B cell (primary cell): ENCODE measurements around the gene UBXN10. TPM values are rescaled to one million over a fixed set of nuclear protein-coding genes. Genes with fewer than 3 reads are reported as not detected.
"Not testable (repeated sequence)": the region's sequence is repeated elsewhere in the genome, so short reads cannot be mapped to it uniquely, and the experiment has no call there.

Experiments used
- ATAC-seq: fragments of 200-7000 bp; cut with Tn5 transposase; one replicate; pipeline ENCODE4 v1.10.0; 2021; ENCODE audit warnings: low read depth, mild to moderate bottlenecking, moderate number of reproducible peaks, moderate library complexity
- CTCF ChIA-PET: fragments of 350-600 bp; sonication (Branson Sonifier 250); formaldehyde crosslinking; loops from one replicate; lab custom pipeline; 2021; ENCODE audit warnings: antibody characterized with exemption, inconsistent platforms; lab: Charles Lee
- POLR2A ChIA-PET: fragments of 350-600 bp; sonication (Branson Sonifier 250); formaldehyde crosslinking; loops from one replicate; lab custom pipeline; 2021; ENCODE audit warnings: antibody characterized with exemption; lab: Charles Lee
- DNase-seq: peaks from one replicate; pipeline ENCODE4 v3.0.0; 2013
- H2AFZ ChIP-seq: 2 replicates; pipeline ENCODE4 v1.6.1; 2012; ENCODE audit warnings: mild to moderate bottlenecking, low read depth, low read length; ENCODE audit not compliant: insufficient read depth, poor library complexity, severe bottlenecking
- H3K27ac ChIP-seq, 2 donors: 1 replicate in 1 of 2; 2 replicates in 1 of 2; pipeline ENCODE4 v1.5.1; 2012 to 2013; ENCODE audit warnings: low read length in 2 of 2, mild to moderate bottlenecking in 2 of 2, moderate library complexity in 1 of 2
- H3K27me3 ChIP-seq, 4 experiments: fragments of 200-600 bp in 1 of 4; sonication (generic) in 1 of 4; replicated peaks in 1 of 4; 1 replicate in 2 of 4; 2 replicates in 2 of 4; pipeline versions ENCODE4 v1.6.1 to v1.7.0; 2013 to 2016; ENCODE audit warnings: low read length in 3 of 4, mild to moderate bottlenecking in 2 of 4, mixed read lengths in 1 of 4, moderate library complexity in 1 of 4; ENCODE audit not compliant: insufficient read depth in 4 of 4, control insufficient read depth in 3 of 4; ENCODE audit errors: control extremely low read depth in 1 of 4
- H3K36me3 ChIP-seq, 2 experiments: replicated peaks in 1 of 2; 1 replicate in 1 of 2; 2 replicates in 1 of 2; pipeline versions ENCODE4 v1.6.1 to v1.7.1; 2013; ENCODE audit warnings: low read length in 1 of 2; ENCODE audit not compliant: insufficient read depth in 2 of 2, control insufficient read depth in 1 of 2; ENCODE audit errors: control extremely low read depth in 1 of 2, extremely low read depth in 1 of 2
- H3K4me1 ChIP-seq, 2 donors: fragments of 200-600 bp in 1 of 2; sonication (generic) in 1 of 2; 1 replicate in 1 of 2; 2 replicates in 1 of 2; pipeline versions ENCODE4 v1.5.1 to v1.6.1; 2013 to 2017; ENCODE audit warnings: low read length in 2 of 2; ENCODE audit not compliant: control insufficient read depth in 2 of 2, insufficient read depth in 2 of 2
- H3K4me2 ChIP-seq: replicated peaks from 2 replicates; pipeline ENCODE3; 2012; ENCODE audit warnings: mild to moderate bottlenecking, low read depth, low read length; ENCODE audit not compliant: poor library complexity, severe bottlenecking
- H3K4me3 ChIP-seq, 5 experiments: fragments of 200-600 bp in 1 of 5; sonication (generic) in 1 of 5; 1 replicate in 3 of 5; 2 replicates in 2 of 5; pipeline versions ENCODE4 v1.5.1 to v1.7.0; 2011 to 2016; ENCODE audit warnings: low read length in 4 of 5, mild to moderate bottlenecking in 4 of 5, low read depth in 2 of 5, control low read depth in 1 of 5, moderate library complexity in 1 of 5; ENCODE audit not compliant: insufficient read depth in 1 of 5; ENCODE audit errors: control extremely low read depth in 1 of 5, extremely low read depth in 1 of 5
- H3K79me2 ChIP-seq: fragments of 200-600 bp; sonication (generic); one replicate; pipeline ENCODE4 v1.6.0; 2016; ENCODE audit warnings: low read length; ENCODE audit not compliant: control insufficient read depth, insufficient read depth
- H3K9ac ChIP-seq: fragments of 200-600 bp; sonication (generic); 2 replicates; pipeline ENCODE4 v1.6.1; 2017; ENCODE audit warnings: mild to moderate bottlenecking, low read length, moderate library complexity
- H3K9me3 ChIP-seq, 3 donors: one replicate each; pipeline versions ENCODE4 v1.6.1 to v1.7.1; 2013; ENCODE audit warnings: low read length in 2 of 3; ENCODE audit not compliant: control insufficient read depth in 2 of 3, insufficient read depth in 1 of 3; ENCODE audit errors: control extremely low read depth in 1 of 3
- H4K20me1 ChIP-seq: 2 replicates; pipeline ENCODE4 v1.6.0; 2012; ENCODE audit warnings: mild to moderate bottlenecking, low read length; ENCODE audit not compliant: insufficient read depth, control insufficient read depth, poor library complexity, severe bottlenecking
- H3K27ac Mint-ChIP-seq: one replicate; pipeline ENCODE4 v1.8.0; 2021; ENCODE audit warnings: mixed read lengths
- H3K27me3 Mint-ChIP-seq: one replicate; pipeline ENCODE4 v1.8.0; 2021; ENCODE audit warnings: mixed read lengths
- H3K4me1 Mint-ChIP-seq: one replicate; pipeline ENCODE4 v1.8.0; 2021; ENCODE audit warnings: mixed read lengths
- H3K4me3 Mint-ChIP-seq: one replicate; pipeline ENCODE4 v1.8.0; 2021; ENCODE audit warnings: mixed read lengths
- H3K9me3 Mint-ChIP-seq: one replicate; pipeline ENCODE4 v1.8.0; 2022; ENCODE audit warnings: mixed read lengths; ENCODE audit not compliant: insufficient read depth
- EZH2 ChIP-seq: IDR thresholded peaks from 2 replicates; pipeline ENCODE4 v1.6.1; 2012; ENCODE audit warnings: borderline replicate concordance, low read depth, mild to moderate bottlenecking, moderate library complexity, low read length; ENCODE audit not compliant: insufficient read depth, poor library complexity, severe bottlenecking
- WGBS: methylation state at CpG from one replicate; pipeline ENCODE4 v1.1.5; 2013; ENCODE audit warnings: missing lambda C conversion rate; ENCODE audit not compliant: insufficient coverage; 5-methylcytosine and 5-hydroxymethylcytosine counted together
- intact Hi-C: fragments of 100-400 bp; cut with micrococcal nuclease; formaldehyde crosslinking; loops from one replicate; pipeline ENCODE4 v1.10.0; 2022
- polyA plus RNA-seq: library from polyadenylated mRNA; depleted of rRNA; stranded (reverse); fragments of >200 nt; gene quantifications from 2 replicates; pipeline ENCODE4 v1.2.3, GENCODE V29; 2012
- total RNA-seq, 2 donors: library from RNA; stranded (reverse); fragments of 120-200 nt in 1 of 2; gene quantifications; 1 replicate in 1 of 2; 2 replicates in 1 of 2; pipeline versions ENCODE4 v1.2.3 to v1.2.4, GENCODE V29; 2013 to 2022
- TF ChIP-seq, protein P1 (sequence below): fragments of 200-600 bp; IDR thresholded peaks from one replicate; pipeline ENCODE4 v1.8.0; 2022; ENCODE audit warnings: antibody characterized with exemption, mild to moderate bottlenecking

Gene UBXN10
- total and polyA plus RNA-seq, 2 donors (not counting 1 experiment from before 2014, with no cell fraction given) = 0.07 to 0.25 TPM

DNA sequence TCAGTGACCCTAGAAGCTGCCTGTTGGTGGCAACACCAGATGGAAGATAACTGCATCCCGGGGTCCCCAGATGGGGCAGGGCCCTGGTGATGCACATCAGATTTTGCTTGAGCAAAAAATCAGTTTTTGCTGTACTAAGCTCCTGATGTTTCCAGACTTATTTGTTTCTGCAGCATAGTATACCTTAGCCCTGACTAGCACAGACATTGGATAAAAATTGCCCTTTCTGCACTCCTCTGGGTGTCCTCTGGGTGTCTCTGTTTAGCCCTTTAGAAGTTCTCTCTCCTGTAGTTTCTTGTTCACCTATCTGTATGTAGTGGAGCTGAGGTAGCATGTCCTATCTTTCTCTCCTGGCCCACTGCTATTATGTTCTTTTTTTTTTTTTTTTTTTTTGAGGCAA, 30.7 kb downstream of the UBXN10 start:
- Mint-ChIP-seq H3K4me1 (peaks cover 13% of the 10 kb centered on the region), H3K27ac (no peak overlapping the region), H3K9me3 (peaks cover 3% of the 10 kb centered on the region), H3K4me3 (no peak overlapping the region), H3K27me3 (peaks cover 4% of the 10 kb centered on the region)
- H3K27ac ChIP-seq = no peak overlapping the region
- H3K79me2 ChIP-seq = no peaks in the 10 kb centered on the region
- H3K9ac ChIP-seq = no peak overlapping the region
- no peaks in the 10 kb centered on the region for H3K36me3 ChIP-seq
- intact Hi-C loops = no loop called here
- H3K4me3 ChIP-seq = no peak overlapping the region
- 67% methylated on average over 1 of the region's 1 CpG for WGBS
- ChIA-PET CTCF (interaction anchor here (0.7 to 9.7 kb wide), 4 partner anchors 27 to 277 kb away, joined by 3 to 111 read pairs (median 4); no protein-coding TSS in a partner anchor), POLR2A (interaction anchor here (0.6 kb wide), 1 partner anchor 282 kb away, joined by 3 read pairs; no protein-coding TSS in a partner anchor)
- H3K4me1 ChIP-seq = peaks cover 10 to 16% of the 10 kb centered on the region in 2 donors
- peaks cover 0 to 16% (median 0%) of the 10 kb centered on the region in 4 experiments for H3K27me3 ChIP-seq
- no peak overlapping the region for H2AFZ ChIP-seq
- DNase-seq = no peak
- H4K20me1 ChIP-seq = no peaks in the 10 kb centered on the region
- no peak for ATAC-seq
- peaks cover 0 to 8% (median 3%) of the 10 kb centered on the region in 3 donors for H3K9me3 ChIP-seq
- H3K4me2 ChIP-seq = no peak overlapping the region
- TF ChIP-seq, protein P1, sequence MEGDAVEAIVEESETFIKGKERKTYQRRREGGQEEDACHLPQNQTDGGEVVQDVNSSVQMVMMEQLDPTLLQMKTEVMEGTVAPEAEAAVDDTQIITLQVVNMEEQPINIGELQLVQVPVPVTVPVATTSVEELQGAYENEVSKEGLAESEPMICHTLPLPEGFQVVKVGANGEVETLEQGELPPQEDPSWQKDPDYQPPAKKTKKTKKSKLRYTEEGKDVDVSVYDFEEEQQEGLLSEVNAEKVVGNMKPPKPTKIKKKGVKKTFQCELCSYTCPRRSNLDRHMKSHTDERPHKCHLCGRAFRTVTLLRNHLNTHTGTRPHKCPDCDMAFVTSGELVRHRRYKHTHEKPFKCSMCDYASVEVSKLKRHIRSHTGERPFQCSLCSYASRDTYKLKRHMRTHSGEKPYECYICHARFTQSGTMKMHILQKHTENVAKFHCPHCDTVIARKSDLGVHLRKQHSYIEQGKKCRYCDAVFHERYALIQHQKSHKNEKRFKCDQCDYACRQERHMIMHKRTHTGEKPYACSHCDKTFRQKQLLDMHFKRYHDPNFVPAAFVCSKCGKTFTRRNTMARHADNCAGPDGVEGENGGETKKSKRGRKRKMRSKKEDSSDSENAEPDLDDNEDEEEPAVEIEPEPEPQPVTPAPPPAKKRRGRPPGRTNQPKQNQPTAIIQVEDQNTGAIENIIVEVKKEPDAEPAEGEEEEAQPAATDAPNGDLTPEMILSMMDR = no peak
- no peak for TF ChIP-seq EZH2

DNA sequence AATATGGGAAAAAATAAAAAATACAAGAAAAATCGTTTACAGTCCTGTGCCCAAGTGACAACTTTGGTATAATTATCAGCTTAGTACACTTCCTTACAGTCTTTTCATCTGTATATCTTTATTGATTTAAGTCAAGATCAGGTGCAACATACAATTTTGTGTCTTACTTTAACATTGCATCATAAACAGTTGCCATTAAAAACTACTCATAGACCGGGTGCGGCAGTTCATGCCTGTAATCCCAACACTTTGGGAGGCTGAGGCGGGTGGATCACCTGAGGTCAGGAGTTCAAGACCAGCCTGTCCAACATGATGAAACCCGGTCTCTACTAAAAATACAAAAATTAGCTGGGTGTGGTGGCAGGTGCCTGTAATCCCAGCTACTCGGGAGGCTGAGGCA, 33.2 kb downstream of the UBXN10 start:
- POLR2A ChIA-PET, H4K20me1 ChIP-seq, H3K9me3 ChIP-seq, H3K9me3 Mint-ChIP-seq, H3K79me2 ChIP-seq, H3K4me3 ChIP-seq, H3K4me1 ChIP-seq, H3K27me3 ChIP-seq, H3K27ac ChIP-seq, H3K36me3 ChIP-seq, intact Hi-C loops, H3K9ac ChIP-seq, H3K4me2 ChIP-seq, H3K27ac Mint-ChIP-seq, H3K4me1 Mint-ChIP-seq, H3K4me3 Mint-ChIP-seq, ATAC-seq, DNase-seq, H2AFZ ChIP-seq: not testable (repeated sequence)
- CTCF ChIA-PET = interaction anchor here (0.9 to 2.1 kb wide), 2 partner anchors 12 to 275 kb away, joined by 3 to 8 read pairs; no protein-coding TSS in a partner anchor
- H3K27me3 Mint-ChIP-seq = peaks cover 21% of the 10 kb centered on the region
- 100% methylated on average over 3 of the region's 6 CpGs for WGBS
